GM15510 (cell line): ENCODE measurements around the gene VAMP3.
A peak's percentile ranks its signal among the peaks of the same experiment; 100 is the strongest.

Experiments used
- POLR2A ChIP-seq: IDR thresholded peaks from 3 replicates; pipeline ENCODE4 v1.6.1; 2011; ENCODE audit warnings: borderline replicate concordance; ENCODE audit not compliant: insufficient read length; ENCODE audit errors: extremely low read depth

The VAMP3 gene

GRCh38 chr1:7781923-7782495 lies 10.9 kb downstream of the VAMP3 start:
- no peak for TF ChIP-seq POLR2A

- TF ChIP-seq POLR2A, result no peak
Measured at GRCh38 chr1:7783178-7783711, 12.1 kb downstream of the VAMP3 start.

- peak; percentile 27 for TF ChIP-seq POLR2A
Measured at GRCh38 chr1:7783826-7784491, 12.9 kb downstream of the VAMP3 start, which contains the start of gene PER3. TSS of gene PER3 (plus strand) at chr1:7784291. CDS start at chr1:7784878, 587 bp downstream.

- TF ChIP-seq POLR2A, result no peak
Measured at GRCh38 chr1:7784492-7785071, 13.5 kb downstream of the VAMP3 start.

GRCh38 chr1:7785108-7785507 lies 14.0 kb downstream of the VAMP3 start:
- TF ChIP-seq POLR2A, result no peak

GRCh38 chr1:7786795-7787194 lies 15.7 kb downstream of the VAMP3 start:
- no peak for TF ChIP-seq POLR2A

GRCh38 chr1:7789828-7790227 lies 18.7 kb downstream of the VAMP3 start:
- TF ChIP-seq POLR2A, result no peak

GRCh38 chr1:7795406-7795805 lies 24.3 kb downstream of the VAMP3 start:
- TF ChIP-seq POLR2A, result no peak

- no peak for TF ChIP-seq POLR2A
Measured at GRCh38 chr1:7805460-7805859, 34.4 kb downstream of the VAMP3 start.

- no peak for TF ChIP-seq POLR2A
Measured at GRCh38 chr1:7808253-7808844, 37.3 kb downstream of the VAMP3 start.

GRCh38 chr1:7809742-7810141 lies 38.6 kb downstream of the VAMP3 start:
- no peak for TF ChIP-seq POLR2A

- no peak for TF ChIP-seq POLR2A
Measured at GRCh38 chr1:7810395-7810794, 39.3 kb downstream of the VAMP3 start.

- no peak for TF ChIP-seq POLR2A
Measured at GRCh38 chr1:7811476-7811875, 40.4 kb downstream of the VAMP3 start.

GRCh38 chr1:7813677-7814373 lies 42.7 kb downstream of the VAMP3 start:
- no peak for TF ChIP-seq POLR2A

- TF ChIP-seq POLR2A, result no peak
Measured at GRCh38 chr1:7821282-7821681, 50.2 kb downstream of the VAMP3 start.
